Stimulated activated naive CD4-positive, alpha-beta T cell (primary cell): ENCODE results near the gene POLR2A.
A peak's percentile ranks its signal among the peaks of the same experiment; 100 is the strongest.

Experiments
- DNase-seq, 6 experiments: peaks; one replicate each; lab custom pipeline; 2025; lab: John Stamatoyannopoulos, UW

The POLR2A gene

DNA sequence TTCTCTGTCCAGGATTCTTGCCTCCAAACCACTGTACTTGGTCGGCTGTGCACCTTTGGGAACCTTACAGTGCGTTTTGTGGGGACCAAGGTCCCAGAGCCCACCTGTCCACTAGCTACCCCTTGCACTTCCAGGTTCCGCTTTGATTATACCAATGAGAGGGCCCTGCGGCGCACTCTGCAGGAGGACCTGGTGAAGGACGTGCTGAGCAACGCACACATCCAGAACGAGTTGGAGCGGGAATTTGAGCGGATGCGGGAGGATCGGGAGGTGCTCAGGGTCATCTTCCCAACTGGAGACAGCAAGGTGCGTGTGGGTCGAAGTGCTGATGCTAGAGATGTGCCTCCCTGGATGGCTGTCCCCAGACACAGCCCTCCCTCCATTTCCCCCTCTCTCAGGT is 18.8 kb downstream of the POLR2A start:
- no peak for DNase-seq

DNA sequence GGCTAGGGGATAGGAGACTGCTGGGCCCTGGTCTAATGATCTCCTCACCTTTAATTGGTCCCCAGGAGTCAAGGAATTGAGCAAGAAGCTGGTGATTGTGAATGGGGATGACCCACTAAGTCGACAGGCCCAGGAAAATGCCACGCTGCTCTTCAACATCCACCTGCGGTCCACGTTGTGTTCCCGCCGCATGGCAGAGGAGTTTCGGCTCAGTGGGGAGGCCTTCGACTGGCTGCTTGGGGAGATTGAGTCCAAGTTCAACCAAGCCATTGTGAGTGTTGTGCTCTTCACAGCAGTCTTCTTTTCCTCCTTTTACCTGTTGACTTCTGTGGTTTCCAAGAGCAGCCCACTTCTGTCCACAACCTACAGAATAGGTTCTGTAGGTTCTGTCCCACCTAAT is 19.4 kb downstream of the POLR2A start:
- no peak for DNase-seq

- no peak for DNase-seq
These were observed 24.0 kb downstream of the POLR2A start for GRCh38 chr17:7508145-7508544.

DNA sequence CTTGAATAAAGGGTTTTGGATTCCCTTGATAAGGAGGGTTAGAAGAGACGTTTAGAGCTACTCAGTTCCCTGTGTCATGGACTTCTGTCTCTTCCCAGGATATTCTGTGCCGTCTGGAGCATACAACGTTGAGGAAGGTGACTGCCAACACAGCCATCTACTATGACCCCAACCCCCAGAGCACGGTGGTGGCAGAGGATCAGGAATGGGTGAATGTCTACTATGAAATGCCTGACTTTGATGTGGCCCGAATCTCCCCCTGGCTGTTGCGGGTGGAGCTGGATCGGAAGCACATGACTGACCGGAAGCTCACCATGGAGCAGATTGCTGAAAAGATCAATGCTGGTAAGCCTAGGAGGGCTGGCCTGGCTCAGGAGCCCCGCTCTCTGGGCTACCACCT is 24.7 kb downstream of the POLR2A start:
- no peak for DNase-seq

DNA sequence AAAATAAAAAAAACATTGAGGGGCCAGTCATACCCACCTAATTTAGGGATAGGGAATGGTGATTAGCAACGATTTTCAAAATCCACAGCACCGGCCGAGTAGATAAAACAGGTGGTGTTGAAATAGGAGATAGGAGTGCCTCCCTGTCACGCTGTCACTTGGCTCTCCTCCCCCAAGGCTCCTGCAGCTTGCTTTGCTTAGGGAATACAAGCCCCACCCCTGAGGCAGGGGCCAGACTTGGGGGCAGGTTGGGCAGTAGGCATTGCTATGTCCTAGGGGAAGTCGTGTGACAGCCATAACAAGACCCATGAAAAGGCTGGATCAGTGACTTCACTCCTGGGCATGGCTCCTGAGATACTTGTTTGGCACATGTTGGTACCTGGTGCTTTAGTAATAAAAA is 25.8 kb downstream of the POLR2A start:
- no peak for DNase-seq

DNA sequence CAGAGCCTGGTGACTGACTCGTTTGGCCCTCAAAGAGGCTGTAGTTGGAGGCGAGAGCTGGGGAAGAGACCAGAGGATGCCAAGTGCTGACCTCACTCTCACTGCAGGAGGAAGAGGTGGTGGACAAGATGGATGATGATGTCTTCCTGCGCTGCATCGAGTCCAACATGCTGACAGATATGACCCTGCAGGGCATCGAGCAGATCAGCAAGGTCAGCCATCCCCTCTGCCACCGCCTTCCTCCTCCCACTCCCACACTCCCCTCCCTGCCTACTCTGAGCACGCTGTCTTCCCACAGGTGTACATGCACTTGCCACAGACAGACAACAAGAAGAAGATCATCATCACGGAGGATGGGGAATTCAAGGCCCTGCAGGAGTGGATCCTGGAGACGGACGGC is 26.9 kb downstream of the POLR2A start:
- no peak for DNase-seq

- DNase-seq: no peak
These were observed 27.9 kb downstream of the POLR2A start for GRCh38 chr17:7512105-7512504.

GRCh38 chr17:7512824-7513540 is 28.8 kb downstream of the POLR2A start:
- no peak for DNase-seq

GRCh38 chr17:7513850-7514419 is 29.8 kb downstream of the POLR2A start:
- no peak for DNase-seq

DNA sequence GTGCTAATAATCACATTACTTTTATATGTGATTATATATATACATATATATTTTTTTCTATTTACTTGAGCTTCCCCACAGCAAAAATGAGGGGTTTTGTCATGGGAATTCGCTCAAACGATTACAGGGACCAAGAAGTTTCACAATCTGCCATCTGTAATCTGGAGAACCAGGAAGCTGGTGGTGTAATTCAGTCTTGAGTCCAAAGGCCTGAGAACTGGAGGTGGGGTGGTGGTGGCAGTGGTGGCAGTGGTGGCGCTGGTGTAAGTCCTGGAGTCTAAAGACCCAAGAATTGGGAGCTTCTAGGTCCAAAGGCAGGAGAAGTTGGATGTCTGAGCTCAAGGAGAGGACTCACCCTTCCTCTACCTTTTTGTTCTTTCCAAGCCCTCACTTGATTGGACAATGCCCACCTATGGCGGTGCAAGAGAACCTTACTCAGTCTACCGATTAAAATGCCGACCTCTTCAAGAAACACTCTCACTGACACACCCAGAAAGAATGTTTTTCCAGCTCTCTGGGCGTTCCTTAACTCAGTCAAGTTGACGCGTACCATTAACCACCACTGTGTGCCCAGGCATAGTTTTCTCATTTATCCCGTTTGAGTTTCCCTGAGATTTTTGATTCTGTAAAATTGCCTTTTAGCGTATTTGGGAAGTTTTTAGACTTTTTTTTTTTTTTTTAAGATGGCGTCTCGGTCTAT is 31.9 kb downstream of the POLR2A start:
- no peak for DNase-seq

GRCh38 chr17:7523033-7523432 is 38.9 kb downstream of the POLR2A start:
- peak in 5 of 6 experiments; percentile 23 to 57 (median 41) for DNase-seq

DNA sequence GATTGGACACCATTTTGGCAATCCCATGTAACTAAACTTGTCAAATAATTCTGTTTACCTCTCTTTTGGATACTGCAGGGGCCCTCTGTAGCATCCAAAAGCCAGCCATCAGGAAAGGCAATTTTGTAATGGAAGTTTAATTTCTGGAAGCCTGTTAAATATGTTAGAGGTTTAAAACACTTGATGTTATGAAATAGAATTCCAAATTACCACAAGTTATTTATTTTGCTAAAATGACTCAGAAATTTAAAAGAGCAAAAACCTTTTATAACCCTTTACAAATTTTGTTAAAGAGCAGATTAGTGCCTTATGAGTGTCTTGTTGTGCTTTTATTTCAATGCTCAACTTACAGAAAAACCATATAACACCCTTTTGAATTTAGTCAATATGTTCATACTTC is 44.7 kb downstream of the POLR2A start:
- DNase-seq: no peak

- no peak for DNase-seq
These were observed 46.1 kb downstream of the POLR2A start for GRCh38 chr17:7530023-7530900.

DNA sequence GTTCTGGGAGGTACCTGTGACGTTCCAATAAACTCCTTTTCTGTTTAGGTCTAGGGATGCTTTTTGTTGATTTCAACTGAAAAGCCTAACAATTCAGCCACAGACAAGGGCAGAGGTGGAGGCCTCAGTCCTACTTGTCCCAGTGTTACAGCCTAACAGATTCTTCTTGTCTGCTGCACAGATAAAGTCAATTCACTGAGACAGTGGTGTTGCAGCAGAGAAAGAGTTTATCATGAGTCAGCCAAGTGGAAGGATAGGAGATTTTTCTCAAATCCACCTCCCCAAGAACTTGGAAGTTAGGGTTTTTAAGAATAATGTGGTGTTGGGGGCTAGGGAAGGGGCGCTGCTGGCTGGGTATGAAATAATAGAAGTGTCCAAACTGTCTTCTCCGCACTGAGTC is 53.9 kb downstream of the POLR2A start:
- no peak for DNase-seq

DNA sequence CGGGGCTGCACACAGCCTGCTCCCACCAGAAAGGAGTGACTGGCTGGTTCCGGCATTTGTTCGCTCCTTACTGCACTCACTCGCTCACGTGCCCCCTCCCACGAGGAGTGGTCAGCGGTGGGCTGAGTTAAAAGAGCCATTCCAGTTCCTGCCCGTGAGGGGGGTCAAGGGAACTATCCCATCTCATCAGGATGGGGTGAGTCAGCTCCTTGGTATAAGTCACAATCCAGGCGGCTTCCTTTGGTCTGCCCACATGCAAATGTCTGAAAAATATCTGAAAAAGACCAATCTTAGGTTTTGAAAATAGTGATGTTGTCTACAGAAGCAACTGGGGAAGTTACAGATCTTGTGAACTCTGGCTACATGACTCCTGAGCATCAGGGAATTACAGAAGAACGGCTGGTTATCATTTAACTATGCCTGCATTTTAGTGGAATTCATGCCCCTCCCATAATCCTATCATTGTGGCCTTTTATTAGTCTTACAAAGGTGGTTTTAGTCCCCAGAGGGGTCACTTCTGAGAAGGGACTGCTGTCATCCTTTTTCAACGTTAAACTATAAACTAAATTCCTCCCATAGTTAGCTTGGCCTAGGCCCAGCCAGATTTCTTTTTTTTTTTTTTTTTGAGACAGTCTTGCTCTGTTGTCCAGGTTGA is 54.9 kb downstream of the POLR2A start:
- DNase-seq: no peak

GRCh38 chr17:7541074-7541621 is 57.0 kb downstream of the POLR2A start:
- DNase-seq: no peak

GRCh38 chr17:7544911-7545310 is 60.7 kb downstream of the POLR2A start:
- no peak for DNase-seq

- DNase-seq: peak; percentile 16 to 64 (median 42)
These were observed 64.6 kb downstream of the POLR2A start, which contains the start of gene TNFSF12 for GRCh38 chr17:7548585-7549400. TNFSF12 (plus strand) TSS chr17:7549058; CDS start chr17:7549154, 96 bp downstream.
